Activated CD4-positive, alpha-beta T cell treated with anti-CD3 and anti-CD28 coated beads, Interleukin-2, amount 50 U/mL, for 1 hour (primary cell): ENCODE results near the gene CRYGN.

Experiments used
- DNase-seq: peaks from one replicate; pipeline ENCODE4 v3.0.0-alpha.2; 2020

Gene CRYGN

GRCh38 chr7:151405056-151405455 is 34.9 kb downstream of the CRYGN start:
- DNase-seq: no peak

- no peak for DNase-seq
Measured at GRCh38 chr7:151404216-151405011, 35.5 kb downstream of the CRYGN start.

GRCh38 chr7:151403764-151404163 is 36.2 kb downstream of the CRYGN start:
- no peak for DNase-seq

GRCh38 chr7:151402029-151402835 is 37.7 kb downstream of the CRYGN start:
- DNase-seq: no peak

- DNase-seq: no peak
Measured at GRCh38 chr7:151400626-151401315, 39.2 kb downstream of the CRYGN start.

GRCh38 chr7:151399906-151400305 is 40.0 kb downstream of the CRYGN start:
- DNase-seq: no peak

GRCh38 chr7:151399305-151399601 is 40.7 kb downstream of the CRYGN start:
- DNase-seq: no peak

- DNase-seq: no peak
Measured at GRCh38 chr7:151398446-151399304, 41.3 kb downstream of the CRYGN start.

GRCh38 chr7:151397026-151397425 is 42.9 kb downstream of the CRYGN start:
- no peak for DNase-seq

GRCh38 chr7:151396328-151396970 is 43.5 kb downstream of the CRYGN start:
- no peak for DNase-seq

- DNase-seq: no peak
Measured at GRCh38 chr7:151395036-151395367, 44.9 kb downstream of the CRYGN start.

GRCh38 chr7:151394076-151395035 is 45.6 kb downstream of the CRYGN start:
- no peak for DNase-seq

GRCh38 chr7:151393031-151393977 is 46.6 kb downstream of the CRYGN start:
- DNase-seq: no peak

GRCh38 chr7:151392426-151392825 is 47.5 kb downstream of the CRYGN start:
- DNase-seq: no peak

GRCh38 chr7:151392002-151392401 is 47.9 kb downstream of the CRYGN start:
- DNase-seq: no peak

- DNase-seq: no peak
Measured at GRCh38 chr7:151391358-151391730, 48.6 kb downstream of the CRYGN start.

GRCh38 chr7:151390598-151391357 is 49.2 kb downstream of the CRYGN start:
- DNase-seq: no peak

- DNase-seq: no peak
Measured at GRCh38 chr7:151389768-151390597, 50.0 kb downstream of the CRYGN start.
